ENCODE results near the gene MT1M.
A peak's percentile ranks its signal among the peaks of the same experiment; 100 is the strongest.
"Not testable (repeated sequence)": the region's sequence is repeated elsewhere in the genome, so short reads cannot be mapped to it uniquely, and the experiment has no call there.

MT1M gene

GRCh38 chr16:56618138-56618537, 14.3 kb upstream of the MT1M start:
- Histone ChIP-seq H3K9me3 (ENCODE audit: control insufficient read depth in 2 of 2, low read length in 2 of 2) (no peaks in the 10 kb centered on the region), H3K27ac (ENCODE audit: low read length) (no peak overlapping the region), H3K4me3 (ENCODE audit: low read length in 2 of 2) (peak overlapping the region in 1 of 2 donors; percentile 75), H3K27me3 (ENCODE audit: control insufficient read depth in 1 of 2, insufficient read depth in 2 of 2, low read length in 2 of 2) (no peaks in the 10 kb centered on the region), H3K4me1 (ENCODE audit: control insufficient read depth, insufficient read depth, low read length) (peaks cover 21% of the 10 kb centered on the region), H3K9ac (ENCODE audit: low read length in 2 of 2) (no peak overlapping the region), H3K36me3 (ENCODE audit: control insufficient read depth in 2 of 2, insufficient read depth in 2 of 2, low read length in 2 of 2) (no peaks in the 10 kb centered on the region)

DNA sequence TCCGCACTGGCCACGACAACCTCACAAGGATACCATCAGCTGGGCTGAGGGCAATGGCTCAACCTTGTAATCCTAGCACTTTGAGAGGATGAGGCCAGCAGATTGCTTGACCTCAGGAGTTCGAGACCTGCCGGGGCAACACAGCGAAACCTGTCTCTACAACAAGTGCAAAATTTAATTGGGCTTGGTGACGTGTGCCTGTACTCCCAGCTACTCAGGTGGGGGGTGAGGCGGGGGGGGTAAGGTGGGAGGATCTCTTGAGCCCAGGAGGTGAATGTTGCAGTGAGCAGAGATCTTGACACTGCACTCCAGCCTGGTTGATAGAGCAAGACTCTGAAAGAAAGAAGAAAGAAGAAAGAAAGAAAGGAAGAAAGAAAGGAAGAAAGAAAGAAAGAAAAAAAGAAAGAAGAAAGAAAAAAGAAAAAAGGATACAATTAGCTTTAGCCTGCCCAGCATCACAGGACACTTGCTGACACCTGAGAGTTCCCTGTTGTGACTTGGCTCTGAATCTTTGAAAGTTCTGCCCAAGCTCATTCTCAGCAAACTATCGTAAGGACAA, 12.0 kb upstream of the MT1M start:
- no peaks in the 10 kb centered on the region for H3K36me3 ChIP-seq (ENCODE audit: control insufficient read depth in 2 of 2, insufficient read depth in 2 of 2, low read length in 2 of 2)
- H3K9ac ChIP-seq (ENCODE audit: low read length in 2 of 2) = no peak overlapping the region
- peaks cover 24% of the 10 kb centered on the region for H3K4me1 ChIP-seq (ENCODE audit: control insufficient read depth, insufficient read depth, low read length)
- H3K27ac ChIP-seq (ENCODE audit: low read length) = no peak overlapping the region
- H3K27me3 ChIP-seq (ENCODE audit: control insufficient read depth in 1 of 2, insufficient read depth in 2 of 2, low read length in 2 of 2) = no peaks in the 10 kb centered on the region
- H3K4me3 ChIP-seq (ENCODE audit: low read length in 2 of 2) = no peak overlapping the region
- no peaks in the 10 kb centered on the region for H3K9me3 ChIP-seq (ENCODE audit: control insufficient read depth in 2 of 2, low read length in 2 of 2)

- H3K4me3 ChIP-seq (ENCODE audit: low read length in 2 of 2); H3K9me3 ChIP-seq (ENCODE audit: control insufficient read depth in 2 of 2, low read length in 2 of 2); H3K27me3 ChIP-seq (ENCODE audit: control insufficient read depth in 1 of 2, insufficient read depth in 2 of 2, low read length in 2 of 2); H3K36me3 ChIP-seq (ENCODE audit: control insufficient read depth in 2 of 2, insufficient read depth in 2 of 2, low read length in 2 of 2); H3K9ac ChIP-seq (ENCODE audit: low read length in 2 of 2): not testable (repeated sequence)
- peaks cover 32% of the 10 kb centered on the region for H3K4me1 ChIP-seq (ENCODE audit: control insufficient read depth, insufficient read depth, low read length)
- peak overlapping the region; percentile 37 for H3K27ac ChIP-seq (ENCODE audit: low read length)
These were observed 10.6 kb upstream of the MT1M start for GRCh38 chr16:56621665-56622445.

GRCh38 chr16:56623184-56623583, 9.3 kb upstream of the MT1M start:
- H3K9ac ChIP-seq (ENCODE audit: low read length in 2 of 2); H3K36me3 ChIP-seq (ENCODE audit: control insufficient read depth in 2 of 2, insufficient read depth in 2 of 2, low read length in 2 of 2); H3K4me3 ChIP-seq (ENCODE audit: low read length in 2 of 2); H3K27me3 ChIP-seq (ENCODE audit: control insufficient read depth in 1 of 2, insufficient read depth in 2 of 2, low read length in 2 of 2); H3K27ac ChIP-seq (ENCODE audit: low read length); H3K9me3 ChIP-seq (ENCODE audit: control insufficient read depth in 2 of 2, low read length in 2 of 2): not testable (repeated sequence)
- H3K4me1 ChIP-seq (ENCODE audit: control insufficient read depth, insufficient read depth, low read length) = peaks cover 23% of the 10 kb centered on the region

DNA sequence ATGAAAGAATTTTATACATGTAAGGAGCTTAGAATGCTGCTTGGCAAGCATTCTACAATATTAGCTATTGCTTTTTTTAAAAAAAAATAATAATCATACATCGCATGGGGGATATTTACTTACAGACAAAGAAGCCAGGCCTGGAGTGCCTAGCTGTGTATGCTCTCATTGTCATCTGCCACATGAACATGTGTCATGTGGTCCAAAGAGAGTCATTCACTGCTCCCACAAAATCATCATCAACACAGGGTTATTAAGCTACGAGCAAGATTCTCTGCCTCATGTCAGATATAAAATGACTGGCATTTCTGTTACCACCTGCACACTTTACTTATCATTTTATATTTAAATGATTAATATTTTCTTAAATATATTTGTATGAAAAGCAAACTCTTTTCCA, 8.8 kb upstream of the MT1M start:
- H3K27me3 ChIP-seq (ENCODE audit: control insufficient read depth in 1 of 2, insufficient read depth in 2 of 2, low read length in 2 of 2) = no peaks in the 10 kb centered on the region
- H3K36me3 ChIP-seq (ENCODE audit: control insufficient read depth in 2 of 2, insufficient read depth in 2 of 2, low read length in 2 of 2) = no peaks in the 10 kb centered on the region
- H3K4me1 ChIP-seq (ENCODE audit: control insufficient read depth, insufficient read depth, low read length) = peaks cover 20% of the 10 kb centered on the region
- H3K27ac ChIP-seq (ENCODE audit: low read length) = no peak overlapping the region
- no peak overlapping the region for H3K4me3 ChIP-seq (ENCODE audit: low read length in 2 of 2)
- H3K9me3 ChIP-seq (ENCODE audit: control insufficient read depth in 2 of 2, low read length in 2 of 2) = no peaks in the 10 kb centered on the region
- H3K9ac ChIP-seq (ENCODE audit: low read length in 2 of 2) = no peak overlapping the region

GRCh38 chr16:56625140-56625942, 7.1 kb upstream of the MT1M start, which contains the start of gene MT1E:
Gene MT1E, plus strand, starts transcription at chr16:56625781. Its CDS starts 71 bp downstream, at chr16:56625852.
- Histone ChIP-seq H3K4me3 (ENCODE audit: low read length in 2 of 2) (peak within 1 kb of the TSS; percentile 91 to 96), H3K27me3 (ENCODE audit: control insufficient read depth in 1 of 2, insufficient read depth in 2 of 2, low read length in 2 of 2) (no peaks in the 10 kb centered on the region), H3K9me3 (ENCODE audit: control insufficient read depth in 2 of 2, low read length in 2 of 2) (no peaks in the 10 kb centered on the region), H3K27ac (ENCODE audit: low read length) (peak within 1 kb of the TSS; percentile 96), H3K9ac (ENCODE audit: low read length in 2 of 2) (peak within 1 kb of the TSS; percentile 95 to 97), H3K36me3 (ENCODE audit: control insufficient read depth in 2 of 2, insufficient read depth in 2 of 2, low read length in 2 of 2) (no peaks in the 10 kb centered on the region), H3K4me1 (ENCODE audit: control insufficient read depth, insufficient read depth, low read length) (peaks cover 17% of the 10 kb centered on the region)

GRCh38 chr16:56625943-56626654, 6.4 kb upstream of the MT1M start:
- Histone ChIP-seq H3K27me3 (ENCODE audit: control insufficient read depth in 1 of 2, insufficient read depth in 2 of 2, low read length in 2 of 2) (no peaks in the 10 kb centered on the region), H3K4me1 (ENCODE audit: control insufficient read depth, insufficient read depth, low read length) (peaks cover 17% of the 10 kb centered on the region), H3K9ac (ENCODE audit: low read length in 2 of 2) (peak overlapping the region; percentile 95 to 97), H3K27ac (ENCODE audit: low read length) (peak overlapping the region; percentile 96), H3K9me3 (ENCODE audit: control insufficient read depth in 2 of 2, low read length in 2 of 2) (no peaks in the 10 kb centered on the region), H3K4me3 (ENCODE audit: low read length in 2 of 2) (peak overlapping the region; percentile 91 to 96), H3K36me3 (ENCODE audit: control insufficient read depth in 2 of 2, insufficient read depth in 2 of 2, low read length in 2 of 2) (no peaks in the 10 kb centered on the region)

GRCh38 chr16:56626685-56627084, 5.8 kb upstream of the MT1M start:
- peak overlapping the region; percentile 91 to 96 for H3K4me3 ChIP-seq (ENCODE audit: low read length in 2 of 2)
- peak overlapping the region; percentile 96 for H3K27ac ChIP-seq (ENCODE audit: low read length)
- H3K27me3 ChIP-seq (ENCODE audit: control insufficient read depth in 1 of 2, insufficient read depth in 2 of 2, low read length in 2 of 2) = no peaks in the 10 kb centered on the region
- no peaks in the 10 kb centered on the region for H3K9me3 ChIP-seq (ENCODE audit: control insufficient read depth in 2 of 2, low read length in 2 of 2)
- H3K9ac ChIP-seq (ENCODE audit: low read length in 2 of 2) = peak overlapping the region; percentile 58 to 95
- peaks cover 19% of the 10 kb centered on the region for H3K4me1 ChIP-seq (ENCODE audit: control insufficient read depth, insufficient read depth, low read length)
- no peaks in the 10 kb centered on the region for H3K36me3 ChIP-seq (ENCODE audit: control insufficient read depth in 2 of 2, insufficient read depth in 2 of 2, low read length in 2 of 2)

DNA sequence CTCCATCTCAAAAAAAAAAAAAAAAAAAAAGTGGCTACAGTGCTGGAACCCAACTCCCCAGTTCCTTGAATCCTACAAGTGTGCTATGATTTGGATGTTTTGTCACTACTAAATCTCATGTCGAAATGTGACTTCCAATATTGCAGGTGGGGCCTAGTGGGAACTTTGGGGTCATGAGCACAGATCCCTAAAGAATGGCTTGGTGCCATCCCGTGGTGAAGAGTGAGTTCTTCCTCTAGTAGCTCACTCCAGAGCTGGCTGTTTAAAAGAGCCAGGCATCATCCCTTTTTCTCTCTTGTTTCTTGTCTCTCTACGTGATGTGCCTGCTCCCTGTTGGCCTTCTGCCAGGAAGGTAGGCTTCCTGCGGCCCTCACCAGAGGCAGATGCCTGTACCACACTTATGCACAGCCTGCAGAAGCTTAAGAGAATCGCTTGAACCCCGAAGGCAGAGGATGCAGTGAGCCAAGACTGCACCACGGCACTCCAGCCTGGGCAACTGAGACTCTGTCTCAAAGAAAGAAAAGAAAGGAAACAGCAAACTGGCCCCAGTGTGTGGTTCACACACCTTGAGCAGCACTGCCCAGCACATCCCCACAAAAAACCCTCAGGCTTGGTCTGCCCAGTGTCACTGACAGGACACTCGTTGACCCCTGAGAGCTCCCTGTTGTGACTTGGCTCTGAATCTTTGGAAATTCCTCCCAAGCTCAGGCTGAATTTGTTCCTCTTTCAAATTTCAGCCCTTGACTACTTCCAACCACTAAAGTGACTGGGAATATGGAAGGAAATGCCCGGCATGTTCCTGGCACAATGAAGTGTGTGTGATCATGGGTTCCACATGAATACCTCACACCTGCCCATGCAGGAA, 3.7 kb upstream of the MT1M start:
- no peak overlapping the region for H3K27ac ChIP-seq (ENCODE audit: low read length)
- H3K36me3 ChIP-seq (ENCODE audit: control insufficient read depth in 2 of 2, insufficient read depth in 2 of 2, low read length in 2 of 2) = no peaks in the 10 kb centered on the region
- no peak overlapping the region for H3K4me3 ChIP-seq (ENCODE audit: low read length in 2 of 2)
- H3K27me3 ChIP-seq (ENCODE audit: control insufficient read depth in 1 of 2, insufficient read depth in 2 of 2, low read length in 2 of 2) = peaks cover 0 to 3% of the 10 kb centered on the region in 2 donors
- H3K9me3 ChIP-seq (ENCODE audit: control insufficient read depth in 2 of 2, low read length in 2 of 2) = no peaks in the 10 kb centered on the region
- no peak overlapping the region for H3K9ac ChIP-seq (ENCODE audit: low read length in 2 of 2)
- H3K4me1 ChIP-seq (ENCODE audit: control insufficient read depth, insufficient read depth, low read length) = peaks cover 28% of the 10 kb centered on the region

GRCh38 chr16:56629531-56629930, 2.9 kb upstream of the MT1M start:
- H3K4me3 ChIP-seq (ENCODE audit: low read length in 2 of 2) = no peak overlapping the region
- no peak overlapping the region for H3K9ac ChIP-seq (ENCODE audit: low read length in 2 of 2)
- no peak overlapping the region for H3K27ac ChIP-seq (ENCODE audit: low read length)
- H3K9me3 ChIP-seq (ENCODE audit: control insufficient read depth in 2 of 2, low read length in 2 of 2) = no peaks in the 10 kb centered on the region
- H3K27me3 ChIP-seq (ENCODE audit: control insufficient read depth in 1 of 2, insufficient read depth in 2 of 2, low read length in 2 of 2) = peaks cover 0 to 3% of the 10 kb centered on the region in 2 donors
- no peaks in the 10 kb centered on the region for H3K36me3 ChIP-seq (ENCODE audit: control insufficient read depth in 2 of 2, insufficient read depth in 2 of 2, low read length in 2 of 2)
- H3K4me1 ChIP-seq (ENCODE audit: control insufficient read depth, insufficient read depth, low read length) = peaks cover 28% of the 10 kb centered on the region

All from stomach smooth muscle (tissue), 2 donors.